Heart left ventricle (tissue), 16 donors: ENCODE results near the gene SLC44A2. TPM values are rescaled to one million over a fixed set of nuclear protein-coding genes. Genes with fewer than 3 reads are reported as not detected.

ENCODE experiments used
- ATAC-seq, 4 donors: fragments of 200-7000 bp; cut with Tn5 transposase; one replicate each; pipeline ENCODE4 v1.9.1; 2020 to 2022; ENCODE audit warnings: moderate library complexity in 4 of 4, mild to moderate bottlenecking in 3 of 4, moderate number of reproducible peaks in 1 of 4
- DNase-seq, 5 donors: peaks; one replicate each; pipeline ENCODE4 v3.0.0-alpha.2; 2020
- H3K27ac ChIP-seq, 12 donors: fragments of 200-600 bp; sonication (generic) in 4 of 12; one replicate each; pipeline versions ENCODE4 v1.5.0 to v1.8.0; 2016 to 2022; ENCODE audit warnings: mild to moderate bottlenecking in 2 of 12
- H3K27me3 ChIP-seq, 9 donors: fragments of 200-600 bp; sonication (generic) in 2 of 9; one replicate each; pipeline versions ENCODE4 v1.5.1 to v1.8.0; 2016 to 2022; ENCODE audit warnings: mild to moderate bottlenecking in 3 of 9
- H3K36me3 ChIP-seq, 9 donors: fragments of 200-600 bp; sonication (generic) in 2 of 9; one replicate each; pipeline versions ENCODE4 v1.5.0 to v1.8.0; 2018 to 2022; ENCODE audit warnings: mild to moderate bottlenecking in 2 of 9
- H3K4me1 ChIP-seq, 12 donors: fragments of 200-600 bp; sonication (generic) in 4 of 12; one replicate each; pipeline versions ENCODE4 v1.5.0 to v1.8.0; 2016 to 2022; ENCODE audit warnings: mild to moderate bottlenecking in 3 of 12
- H3K4me3 ChIP-seq, 12 donors: fragments of 200-600 bp; sonication (generic) in 4 of 12; one replicate each; pipeline versions ENCODE4 v1.5.0 to v1.8.0; 2017 to 2022; ENCODE audit warnings: mild to moderate bottlenecking in 9 of 12, moderate library complexity in 4 of 12
- H3K9me3 ChIP-seq, 12 donors: fragments of 200-600 bp; sonication (generic) in 4 of 12; one replicate each; pipeline versions ENCODE4 v1.5.0 to v1.8.0; 2016 to 2022; ENCODE audit warnings: mild to moderate bottlenecking in 1 of 12
- CTCF ChIP-seq, 12 donors: fragments of 200-600 bp; sonication (generic) in 4 of 12; IDR thresholded peaks; one replicate each; pipeline versions ENCODE4 v1.5.0 to v1.8.0; 2018 to 2022; ENCODE audit warnings: antibody characterized with exemption in 12 of 12, mild to moderate bottlenecking in 5 of 12
- POLR2A ChIP-seq, 2 donors: fragments of 450-650 bp; IDR thresholded peaks; one replicate each; pipeline ENCODE4 v1.6.1; 2017; ENCODE audit warnings: antibody characterized with exemption in 2 of 2, mild to moderate bottlenecking in 2 of 2, moderate library complexity in 2 of 2
- WGBS, 4 donors: extraction: QIAGEN DNeasy Blood & Tissue Kit in 2 of 4; methylation state at CpG; one replicate each; pipeline versions ENCODE4 v1.1.5 to v1.1.7; 2013 to 2018; 5-methylcytosine and 5-hydroxymethylcytosine counted together
- intact Hi-C, 10 donors: fragments of 100-400 bp; cut with DNase I; formaldehyde crosslinking; loops; one replicate each; pipeline versions ENCODE4 v1.11.1 to v1.14.2; 2022
- polyA plus RNA-seq, 2 donors: library from polyadenylated mRNA; stranded (reverse); fragments of 200-250 nt; gene quantifications; one replicate each; pipeline ENCODE4 v1.2.3, GENCODE V29; 2013
- total RNA-seq, 9 donors: library from RNA; depleted of rRNA in 2 of 9; stranded (reverse); fragments of >200 nt in 2 of 9; fragmentation: NEBNext Ultra II Directional in 3 of 9; extraction: Animal tissue kit (Norgen Biotek cat#: 25700) in 3 of 9; gene quantifications; one replicate each; pipeline versions ENCODE4 v1.1.0 to v1.2.4, GENCODE V29; 2016 to 2023
- donor health status: ischemic (EF 13 %, LVEDD 7.1; RV severe dilation, severe dysfunction).
- donor health status: healthy with polysubstance abuse.
- donor health status: DM: no; HTN: yes; CAD: no.
- donor health status: DM: no; HTN: no; CAD: no.
- donor health status: ischemic (EF 25% LVEDD 6.9; RV normal size, moderate dysfunction).
- donor health status: ischemic (EF 25% LVEDD 5.7; RV mildly dilated, moderate dysfunction).
- donor health status: healthy.
- donor health status: DM: yes; HTN: yes; CAD: no.
- donor health status: ischemic (EF 35%, LVEDD 5.7; RV mildly dilated, moderate dysfunction).
- donor health status: nonischemic (EF 11% LVEDD 7.7; RV severe dilation, severe dysfunction).
- donor health status: DM: yes; HTN: yes; CAD: no.
- donor health status: PGD.
- donor health status: ischemic (EF 29% LVEDD 5.4; RV normal size, mild dysfunction).
- donor health status: nonischemic (EF 23%, LVEDD 6.1; RV moderate dilation, normal function).

The SLC44A2 gene
- total and polyA plus RNA-seq, 11 donors = 43.1 to 130 (median 82.5) TPM

- Histone ChIP-seq H3K27me3 (no peaks in the 10 kb centered on the region), H3K4me1 (peaks cover 0 to 45% (median 20%) of the 10 kb centered on the region in 12 donors), H3K27ac (peak overlapping the region in 9 of 12 donors; percentile 17 to 79 (median 52)), H3K36me3 (peaks cover 0 to 54% (median 46%) of the 10 kb centered on the region in 9 donors), H3K4me3 (no peak overlapping the region), H3K9me3 (no peaks in the 10 kb centered on the region)
- TF ChIP-seq POLR2A (IDR thresholded peaks at IDR 0.05) (no peak), CTCF (IDR thresholded peaks at IDR 0.05) (no peak)
- DNase-seq = no peak
- 55 to 70% (median 61%) methylated on average over 20 to 21 of the region's 21 CpGs for WGBS, 4 donors
- intact Hi-C loops = loop anchor here in 2 of 10 donors (5.0 kb wide), 2 partner anchors 41 to 46 kb away; no protein-coding TSS in a partner anchor
- no peak for ATAC-seq
Measured at GRCh38 chr19:10643172-10643967, 18.0 kb downstream of the SLC44A2 start.

GRCh38 chr19:10643968-10644259 lies 18.6 kb downstream of the SLC44A2 start:
- intact Hi-C loops = loop anchor here (1.0 to 5.0 kb wide), 4 partner anchors 42 to 63 kb away; no protein-coding TSS in a partner anchor
- no peak for TF ChIP-seq POLR2A (IDR thresholded peaks at IDR 0.05)
- TF ChIP-seq CTCF (IDR thresholded peaks at IDR 0.05) = no peak
- Histone ChIP-seq H3K4me3 (no peak overlapping the region), H3K9me3 (no peaks in the 10 kb centered on the region), H3K4me1 (peaks cover 0 to 45% (median 20%) of the 10 kb centered on the region in 12 donors), H3K27ac (peak overlapping the region; percentile 17 to 79 (median 54)), H3K36me3 (peaks cover 0 to 49% (median 42%) of the 10 kb centered on the region in 9 donors), H3K27me3 (no peaks in the 10 kb centered on the region)
- DNase-seq (peak in 1 of 5 donors; percentile 30), ATAC-seq (peak; percentile 3 to 24 (median 14))
- 42 to 59% (median 48%) methylated on average over 3 of the region's 3 CpGs for WGBS, 4 donors

GRCh38 chr19:10644260-10645007 lies 19.1 kb downstream of the SLC44A2 start:
- Histone ChIP-seq H3K4me1 (peaks cover 0 to 45% (median 19%) of the 10 kb centered on the region in 12 donors), H3K36me3 (peaks cover 0 to 44% (median 37%) of the 10 kb centered on the region in 9 donors), H3K9me3 (no peaks in the 10 kb centered on the region), H3K27me3 (no peaks in the 10 kb centered on the region), H3K4me3 (no peak overlapping the region), H3K27ac (peak overlapping the region; percentile 17 to 79 (median 54))
- ATAC-seq (peak; percentile 77 to 93 (median 90)), DNase-seq (peak; percentile 81 to 91 (median 88))
- TF ChIP-seq POLR2A (IDR thresholded peaks at IDR 0.05) (no peak), CTCF (IDR thresholded peaks at IDR 0.05) (peak; percentile 84 to 92 (median 90))
- WGBS, 4 donors = 3 to 18% (median 13%) methylated on average over 12 to 14 of the region's 14 CpGs
- intact Hi-C loops = loop anchor here (1.0 to 5.0 kb wide), 4 partner anchors 42 to 64 kb away; no protein-coding TSS in a partner anchor
